ENCODE data around the gene PSD.
A peak's percentile ranks its signal among the peaks of the same experiment; 100 is the strongest.

GRCh38 chr10:102419269-102420180 lies 940 bp upstream of the PSD start:
- TF ChIP-seq, protein P1, sequence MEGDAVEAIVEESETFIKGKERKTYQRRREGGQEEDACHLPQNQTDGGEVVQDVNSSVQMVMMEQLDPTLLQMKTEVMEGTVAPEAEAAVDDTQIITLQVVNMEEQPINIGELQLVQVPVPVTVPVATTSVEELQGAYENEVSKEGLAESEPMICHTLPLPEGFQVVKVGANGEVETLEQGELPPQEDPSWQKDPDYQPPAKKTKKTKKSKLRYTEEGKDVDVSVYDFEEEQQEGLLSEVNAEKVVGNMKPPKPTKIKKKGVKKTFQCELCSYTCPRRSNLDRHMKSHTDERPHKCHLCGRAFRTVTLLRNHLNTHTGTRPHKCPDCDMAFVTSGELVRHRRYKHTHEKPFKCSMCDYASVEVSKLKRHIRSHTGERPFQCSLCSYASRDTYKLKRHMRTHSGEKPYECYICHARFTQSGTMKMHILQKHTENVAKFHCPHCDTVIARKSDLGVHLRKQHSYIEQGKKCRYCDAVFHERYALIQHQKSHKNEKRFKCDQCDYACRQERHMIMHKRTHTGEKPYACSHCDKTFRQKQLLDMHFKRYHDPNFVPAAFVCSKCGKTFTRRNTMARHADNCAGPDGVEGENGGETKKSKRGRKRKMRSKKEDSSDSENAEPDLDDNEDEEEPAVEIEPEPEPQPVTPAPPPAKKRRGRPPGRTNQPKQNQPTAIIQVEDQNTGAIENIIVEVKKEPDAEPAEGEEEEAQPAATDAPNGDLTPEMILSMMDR (IDR thresholded peaks at IDR 0.05) = no peak
- TF ChIP-seq, protein P2, sequence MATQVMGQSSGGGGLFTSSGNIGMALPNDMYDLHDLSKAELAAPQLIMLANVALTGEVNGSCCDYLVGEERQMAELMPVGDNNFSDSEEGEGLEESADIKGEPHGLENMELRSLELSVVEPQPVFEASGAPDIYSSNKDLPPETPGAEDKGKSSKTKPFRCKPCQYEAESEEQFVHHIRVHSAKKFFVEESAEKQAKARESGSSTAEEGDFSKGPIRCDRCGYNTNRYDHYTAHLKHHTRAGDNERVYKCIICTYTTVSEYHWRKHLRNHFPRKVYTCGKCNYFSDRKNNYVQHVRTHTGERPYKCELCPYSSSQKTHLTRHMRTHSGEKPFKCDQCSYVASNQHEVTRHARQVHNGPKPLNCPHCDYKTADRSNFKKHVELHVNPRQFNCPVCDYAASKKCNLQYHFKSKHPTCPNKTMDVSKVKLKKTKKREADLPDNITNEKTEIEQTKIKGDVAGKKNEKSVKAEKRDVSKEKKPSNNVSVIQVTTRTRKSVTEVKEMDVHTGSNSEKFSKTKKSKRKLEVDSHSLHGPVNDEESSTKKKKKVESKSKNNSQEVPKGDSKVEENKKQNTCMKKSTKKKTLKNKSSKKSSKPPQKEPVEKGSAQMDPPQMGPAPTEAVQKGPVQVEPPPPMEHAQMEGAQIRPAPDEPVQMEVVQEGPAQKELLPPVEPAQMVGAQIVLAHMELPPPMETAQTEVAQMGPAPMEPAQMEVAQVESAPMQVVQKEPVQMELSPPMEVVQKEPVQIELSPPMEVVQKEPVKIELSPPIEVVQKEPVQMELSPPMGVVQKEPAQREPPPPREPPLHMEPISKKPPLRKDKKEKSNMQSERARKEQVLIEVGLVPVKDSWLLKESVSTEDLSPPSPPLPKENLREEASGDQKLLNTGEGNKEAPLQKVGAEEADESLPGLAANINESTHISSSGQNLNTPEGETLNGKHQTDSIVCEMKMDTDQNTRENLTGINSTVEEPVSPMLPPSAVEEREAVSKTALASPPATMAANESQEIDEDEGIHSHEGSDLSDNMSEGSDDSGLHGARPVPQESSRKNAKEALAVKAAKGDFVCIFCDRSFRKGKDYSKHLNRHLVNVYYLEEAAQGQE (IDR thresholded peaks at IDR 0.05; ENCODE audit: insufficient read depth in 1 of 2, low read depth in 2 of 2, low read length in 1 of 2) = peak; percentile 96 to 99
- TF ChIP-seq SIN3A (IDR thresholded peaks at IDR 0.05; ENCODE audit: borderline replicate concordance, insufficient read depth, low read depth, low read length) (no peak; the same call in 1 of the 2 replicates), POLR2AphosphoS5 (IDR thresholded peaks at IDR 0.05; ENCODE audit: low read depth, low read length) (no peak)

All from Panc1 (cell line).